GM21526 (cell line): ENCODE data around the gene BICD1.

ENCODE experiments used
- ATAC-seq: cut with Tn5 transposase; IDR thresholded peaks from one replicate; pipeline ENCODE4 v1.9.1; 2021; ENCODE audit warnings: moderate library complexity; ENCODE audit not compliant: unreplicated experiment, low FRiP score

BICD1 gene

DNA sequence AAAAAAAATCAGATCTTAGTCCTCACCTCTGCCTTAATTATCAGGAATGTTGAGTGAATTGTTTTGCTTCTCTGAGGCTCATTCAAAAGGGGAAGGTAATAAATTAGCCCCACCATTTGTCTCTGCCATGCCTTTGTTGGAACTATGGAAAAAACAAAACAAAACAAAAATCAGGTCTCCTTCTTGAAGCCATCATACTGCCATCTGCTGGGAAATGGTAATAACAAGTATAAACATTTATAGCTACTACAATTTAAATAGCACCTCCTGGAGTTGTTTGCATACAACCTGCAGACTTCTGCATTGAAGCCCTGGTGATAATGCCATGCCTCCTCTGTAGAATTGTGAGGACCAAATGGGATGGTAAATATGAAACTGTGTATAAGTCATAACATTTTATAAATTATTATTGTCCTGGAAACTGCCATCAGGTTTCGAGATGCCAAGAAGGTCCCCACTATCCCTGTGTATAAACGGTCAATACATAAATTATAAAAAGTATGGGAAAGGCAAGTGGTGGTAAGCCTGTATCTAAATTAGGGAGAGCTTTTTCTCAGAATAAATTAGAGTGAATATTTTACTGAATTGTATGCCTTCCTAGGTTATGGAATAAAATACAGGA lies 205.5 kb downstream of the BICD1 start:
- ATAC-seq, result no peak

DNA sequence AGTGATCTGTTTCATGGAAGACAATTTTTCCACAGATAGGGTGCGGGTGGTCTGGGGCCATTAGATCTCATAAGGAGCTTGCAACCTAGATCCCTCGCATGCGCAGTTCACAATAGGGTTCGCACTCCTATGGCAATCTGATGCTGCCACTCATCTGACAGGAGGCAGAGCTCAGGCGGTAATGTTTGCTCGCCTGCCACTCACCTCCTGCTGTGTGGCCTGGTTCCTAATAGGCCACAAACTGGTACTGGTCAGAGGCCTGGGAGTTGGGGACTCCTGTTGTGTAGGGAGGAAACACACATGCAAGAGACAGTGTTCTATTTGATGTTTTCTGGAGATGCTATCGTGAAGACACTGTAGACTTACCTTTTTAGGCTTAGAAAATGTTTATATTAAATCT lies 215.7 kb downstream of the BICD1 start:
- no peak for ATAC-seq

GRCh38 chr12:32331133-32331532 lies 224.5 kb downstream of the BICD1 start:
- no peak for ATAC-seq

DNA sequence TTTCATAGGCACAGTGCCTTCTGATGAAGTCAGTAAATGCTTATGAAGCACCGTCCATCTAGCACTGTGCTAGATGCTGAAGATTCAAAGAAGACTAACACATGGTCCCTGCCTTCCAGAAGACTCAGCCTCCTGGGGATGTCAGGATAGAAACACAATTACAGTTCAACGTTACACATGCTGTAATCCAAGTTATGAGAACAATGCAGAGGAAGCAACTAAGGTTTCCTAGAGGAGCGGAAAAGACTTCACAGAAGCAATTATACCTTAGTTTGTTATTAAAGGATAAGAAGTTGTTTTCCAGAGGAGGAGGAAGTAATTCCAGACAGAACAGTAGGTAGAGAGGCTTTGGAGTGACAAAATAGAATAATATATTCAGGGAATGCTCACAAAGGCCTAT lies 225.8 kb downstream of the BICD1 start:
- ATAC-seq, result no peak

DNA sequence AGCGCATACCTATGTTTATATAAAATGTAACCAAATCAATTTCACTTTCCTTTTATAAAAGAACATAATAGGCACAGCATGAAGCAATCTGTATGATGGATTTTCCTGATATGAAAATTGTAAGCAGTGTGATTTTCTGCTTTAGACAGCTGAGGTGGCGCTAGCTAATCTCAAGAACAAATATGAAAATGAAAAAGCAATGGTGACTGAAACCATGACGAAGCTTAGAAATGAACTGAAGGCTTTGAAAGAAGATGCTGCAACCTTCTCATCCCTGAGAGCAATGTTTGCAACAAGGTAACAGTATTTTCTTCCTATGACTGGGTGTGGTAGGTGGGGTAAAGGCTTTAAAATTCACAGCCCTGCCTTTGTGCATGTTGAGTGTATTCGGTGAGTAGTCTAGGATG lies 227.7 kb downstream of the BICD1 start:
- peak; percentile 79 for ATAC-seq

DNA sequence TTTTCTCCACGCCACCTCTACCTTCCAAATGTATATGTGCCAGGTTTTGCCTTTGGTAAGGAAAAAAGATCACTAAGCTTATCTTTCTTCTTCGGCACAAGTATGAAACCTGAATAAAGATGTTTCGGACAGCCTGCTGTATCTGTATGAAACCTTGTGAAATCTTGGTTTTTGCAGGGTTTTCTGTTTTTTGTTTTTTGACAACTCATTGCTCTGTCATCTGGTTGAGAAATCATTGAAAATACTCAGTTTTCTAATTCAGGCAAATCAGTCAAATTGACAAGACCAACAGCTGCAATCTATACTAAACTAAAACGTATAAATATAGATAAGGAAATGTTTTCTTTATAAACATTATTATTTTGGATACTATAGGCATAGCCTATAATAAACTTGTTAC lies 229.6 kb downstream of the BICD1 start:
- no peak for ATAC-seq

- no peak for ATAC-seq
These were observed 236.8 kb downstream of the BICD1 start for GRCh38 chr12:32343496-32343895.

- no peak for ATAC-seq
These were observed 237.4 kb downstream of the BICD1 start for GRCh38 chr12:32344047-32344446.

DNA sequence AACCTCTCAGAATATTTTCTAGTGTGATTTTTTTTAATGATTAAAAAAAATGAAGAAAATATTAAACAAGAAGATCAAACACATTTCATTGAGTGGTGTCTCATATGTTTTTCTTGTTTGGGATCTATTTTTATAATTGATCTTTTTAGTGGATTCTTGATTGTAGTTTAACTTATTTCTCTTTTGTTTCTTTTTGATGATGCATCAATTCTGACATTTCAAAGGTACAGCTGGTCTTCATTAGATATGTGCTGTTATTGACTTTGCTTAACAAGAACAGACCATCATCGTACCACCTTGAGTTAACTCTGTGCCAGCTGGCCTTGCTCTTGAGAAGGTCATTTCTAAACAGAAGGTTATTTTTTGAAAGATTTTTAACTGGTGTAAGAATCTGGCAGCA lies 246.9 kb downstream of the BICD1 start:
- ATAC-seq, result no peak

- no peak for ATAC-seq
These were observed 251.1 kb downstream of the BICD1 start for GRCh38 chr12:32357601-32358249.

DNA sequence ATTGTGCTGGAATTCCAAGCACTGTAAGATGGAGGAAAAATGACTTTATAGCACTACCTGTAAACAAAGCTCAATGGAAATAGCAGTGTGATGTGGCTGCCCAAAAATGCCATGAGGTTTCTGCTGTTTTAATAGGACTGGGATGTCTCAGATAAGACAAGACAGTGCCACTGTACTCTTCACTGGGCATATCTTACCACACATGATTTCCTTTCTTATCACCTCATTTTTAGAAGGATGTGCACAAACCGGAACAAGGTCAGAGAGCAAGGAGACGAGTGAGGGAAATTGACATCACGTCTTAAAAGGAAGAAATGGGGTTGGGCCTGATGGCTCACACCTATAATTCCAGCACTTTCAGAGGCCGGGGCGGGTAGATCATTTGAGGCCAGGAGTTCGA lies 254.3 kb downstream of the BICD1 start:
- ATAC-seq, result no peak

DNA sequence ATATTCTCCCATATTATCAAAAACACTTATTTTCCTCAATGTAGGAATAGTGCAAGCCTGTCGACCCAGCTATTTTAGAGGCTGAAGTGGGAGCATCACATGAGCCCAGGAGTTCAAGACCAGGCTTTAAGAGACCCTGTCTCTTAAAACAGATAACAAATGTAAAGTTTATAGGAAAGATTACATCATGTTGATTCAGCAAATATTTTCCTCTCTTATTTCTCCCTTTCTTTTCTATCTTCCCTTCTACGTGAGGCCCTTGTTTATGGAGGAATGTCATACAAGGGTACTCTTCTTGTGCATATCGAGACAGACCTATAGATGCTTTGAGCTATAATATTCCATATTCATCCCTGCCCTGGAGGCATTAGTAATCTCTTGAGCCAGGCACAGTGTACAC lies 256.2 kb downstream of the BICD1 start:
- ATAC-seq, result no peak

DNA sequence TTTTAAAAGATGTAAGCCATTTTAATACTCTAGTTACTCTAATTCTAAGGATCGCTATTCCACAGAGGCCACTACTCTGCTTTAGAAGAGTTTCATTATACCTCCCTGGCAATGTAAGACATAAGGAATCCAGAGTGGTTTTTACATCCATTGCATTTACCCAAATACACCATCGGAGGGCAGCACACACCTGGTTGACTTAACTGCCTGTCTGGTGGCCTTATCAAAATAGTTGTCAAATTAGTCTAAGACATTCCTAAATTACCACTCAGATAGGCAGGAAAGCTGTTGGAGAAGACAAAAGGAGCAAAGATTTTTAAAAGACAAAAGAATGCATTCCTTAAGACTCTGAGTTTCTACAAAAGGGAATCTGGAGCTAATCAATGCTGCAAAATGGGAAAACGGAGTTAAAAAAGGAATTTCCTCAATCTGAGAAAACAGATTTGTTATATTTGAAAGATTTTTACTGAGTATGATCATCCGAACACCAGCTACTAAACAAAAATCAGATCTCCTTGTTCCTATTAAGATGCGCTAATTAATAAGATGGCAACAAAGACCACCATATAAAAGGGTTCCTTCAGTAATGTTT lies 258.9 kb downstream of the BICD1 start:
- ATAC-seq, result peak; percentile 74

DNA sequence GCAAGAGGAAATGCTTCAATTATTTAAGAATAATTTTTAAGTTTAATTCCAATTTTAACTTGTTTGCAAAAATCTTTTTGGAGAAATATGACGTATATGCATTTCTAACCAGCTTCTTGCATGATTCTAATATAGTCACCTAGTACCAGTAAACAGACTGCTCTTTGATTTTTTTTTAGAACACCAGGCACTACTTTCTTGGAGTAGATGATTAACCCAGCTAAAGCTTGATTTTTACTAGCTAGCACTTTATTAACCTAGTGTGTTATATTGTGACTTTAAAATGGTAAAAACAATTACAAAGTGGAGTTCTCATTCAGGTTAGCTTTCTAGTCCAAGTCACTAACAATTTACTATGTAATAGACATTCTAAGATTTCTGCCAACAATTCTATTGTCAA lies 260.1 kb downstream of the BICD1 start:
- no peak for ATAC-seq

DNA sequence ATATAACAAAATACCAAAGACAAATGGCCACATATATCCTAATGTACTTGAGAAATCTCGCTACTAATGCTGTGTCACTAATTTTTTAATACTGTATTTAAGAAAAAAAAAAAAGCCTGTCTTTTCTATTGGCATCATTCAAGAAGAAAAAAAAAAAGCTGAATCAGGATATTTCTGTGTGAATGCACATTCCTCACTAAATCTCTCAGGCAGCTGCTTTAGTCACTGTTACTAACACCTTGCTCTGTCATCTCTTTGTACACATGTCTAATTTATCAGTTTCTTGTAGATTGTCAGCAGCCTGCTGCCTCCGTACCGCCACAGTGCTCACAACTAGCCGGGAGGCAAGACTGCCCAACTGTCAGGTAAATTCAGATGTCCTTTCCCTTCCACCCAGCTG lies 260.7 kb downstream of the BICD1 start:
- no peak for ATAC-seq

- ATAC-seq, result no peak
These were observed 262.6 kb downstream of the BICD1 start for GRCh38 chr12:32369202-32369601.

- ATAC-seq, result no peak
These were observed 270.9 kb downstream of the BICD1 start for GRCh38 chr12:32377344-32378055.

DNA sequence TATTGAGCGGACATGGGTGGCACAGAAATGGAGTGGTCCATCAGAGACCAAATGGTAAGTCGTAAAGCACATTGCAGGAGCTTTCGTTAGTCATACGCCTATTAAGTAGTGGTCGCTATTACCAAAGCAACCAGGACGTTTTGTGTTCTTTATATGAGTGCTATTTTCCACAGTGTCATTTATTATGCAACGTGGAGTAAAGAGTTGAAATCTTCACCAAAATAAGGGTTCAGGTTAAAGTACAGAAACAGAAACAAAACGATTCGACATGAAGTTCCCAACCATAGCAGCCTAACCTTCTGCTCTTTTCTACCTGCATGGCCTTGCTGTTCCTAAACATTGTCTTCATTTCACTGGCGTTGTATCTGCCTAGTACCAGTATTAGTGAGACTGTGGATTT lies 272.6 kb downstream of the BICD1 start:
- no peak for ATAC-seq

- no peak for ATAC-seq
These were observed 273.0 kb downstream of the BICD1 start for GRCh38 chr12:32379667-32380066.

- no peak for ATAC-seq
These were observed 275.6 kb downstream of the BICD1 start for GRCh38 chr12:32382226-32382625.

DNA sequence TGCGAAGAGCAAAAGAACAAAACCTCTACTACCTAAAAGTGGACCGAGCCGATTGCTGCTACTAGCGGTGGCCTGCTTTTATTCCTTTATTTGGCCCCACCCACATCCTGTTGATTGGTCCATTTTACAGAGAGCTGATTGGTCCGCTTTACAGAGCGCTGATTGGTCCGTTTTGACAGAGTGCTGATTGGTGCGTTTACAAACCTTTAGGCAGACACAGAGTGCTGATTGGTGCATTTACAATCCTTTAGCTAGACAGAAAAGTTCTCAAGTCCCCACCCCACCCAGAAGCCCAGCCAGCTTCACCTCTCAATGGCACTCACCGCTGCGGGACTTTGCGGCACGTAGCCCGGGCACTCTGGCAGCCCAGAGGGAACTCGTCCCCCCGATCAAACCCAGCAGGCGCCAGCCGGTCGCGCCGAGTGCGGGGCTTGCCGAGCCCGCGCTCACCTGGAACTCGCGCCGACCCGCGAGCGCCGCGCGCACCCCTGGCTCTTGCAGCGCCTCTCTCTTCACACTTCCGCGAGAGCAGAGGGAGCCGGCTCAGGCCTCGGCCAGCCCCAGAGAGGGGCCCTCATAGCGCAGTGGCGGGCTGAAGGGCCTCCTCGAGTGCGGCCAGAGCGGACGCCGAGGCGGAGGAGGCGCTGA lies 284.0 kb downstream of the BICD1 start:
- no peak for ATAC-seq
